ENCODE data around the gene DHX34.
A peak's percentile ranks its signal among the peaks of the same experiment; 100 is the strongest.

DHX34 gene

DNA sequence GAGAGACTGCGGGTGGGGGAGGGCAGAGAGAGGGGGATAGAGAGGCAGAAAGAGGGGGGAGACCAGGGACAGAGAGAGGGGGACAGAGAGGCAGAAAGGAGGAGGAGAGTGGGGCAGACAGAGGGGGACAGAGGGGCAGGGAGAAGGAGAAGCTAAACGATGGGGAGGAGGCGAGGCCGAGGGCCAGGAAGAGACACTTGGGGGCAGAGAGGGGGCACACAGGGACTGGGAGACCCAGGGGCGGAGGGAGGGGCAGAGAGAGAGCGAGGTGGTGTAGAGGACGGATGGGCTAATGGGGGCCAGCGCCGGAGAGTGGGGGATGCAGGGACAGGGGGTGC, 69.5 kb downstream of the DHX34 start:
- DNase-seq = no peak

GRCh38 chr19:47419030-47419783, 70.1 kb downstream of the DHX34 start, which contains the start of gene MEIS3:
TSS of gene MEIS3 (minus strand) at chr19:47419527. CDS start at chr19:47419081, 446 bp downstream.
- DNase-seq = no peak

DNA sequence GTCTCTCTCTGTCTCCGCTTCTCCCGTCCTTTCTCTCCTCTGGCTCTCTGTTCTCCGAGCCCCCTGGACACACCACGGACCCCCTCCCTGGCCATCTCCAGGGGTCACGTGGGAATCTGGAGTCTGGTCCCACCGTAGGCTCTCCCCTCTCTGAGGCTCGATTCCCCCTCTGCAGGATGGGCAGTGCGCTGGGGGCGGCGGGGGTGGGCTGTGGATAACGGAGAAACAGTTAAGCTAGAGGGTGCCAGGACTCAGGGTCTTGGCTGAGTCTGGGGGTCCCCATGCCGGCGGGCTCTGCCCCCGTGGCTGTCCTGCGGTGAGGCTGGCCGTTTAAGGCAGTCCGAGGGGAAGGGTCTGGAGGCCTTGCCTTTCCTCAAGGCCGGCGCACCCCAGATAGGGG, 70.7 kb downstream of the DHX34 start:
- DNase-seq = no peak

DNA sequence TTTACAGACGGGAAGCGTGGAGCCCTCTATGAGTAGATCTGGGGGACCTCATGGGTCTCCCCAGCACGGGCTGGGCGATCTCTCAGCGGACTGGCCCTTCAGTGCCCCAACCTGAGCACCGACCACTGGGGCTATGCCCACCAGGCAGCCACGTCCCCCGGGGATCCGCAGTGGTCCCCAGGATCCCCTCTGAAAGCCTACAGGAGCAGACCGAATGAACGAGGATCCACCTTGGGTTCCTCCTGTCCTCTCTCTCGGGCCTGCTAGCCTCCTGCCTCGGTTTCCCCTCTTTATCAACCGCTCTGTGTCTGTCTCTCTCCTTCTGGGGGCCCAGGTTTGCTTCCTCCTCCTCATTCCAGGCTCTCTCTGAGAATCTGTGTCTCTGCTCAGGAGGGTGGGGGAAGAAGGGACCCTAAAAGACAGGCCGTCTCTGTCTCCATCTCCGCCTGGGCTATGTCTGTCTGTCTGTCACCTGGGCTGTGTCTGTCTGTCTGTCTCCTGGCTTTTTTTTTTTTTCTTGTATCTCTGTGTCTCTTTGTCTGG, 72.2 kb downstream of the DHX34 start:
- no peak for DNase-seq

- no peak for DNase-seq
Observed at GRCh38 chr19:47421844-47422395, 72.8 kb downstream of the DHX34 start.

DNA sequence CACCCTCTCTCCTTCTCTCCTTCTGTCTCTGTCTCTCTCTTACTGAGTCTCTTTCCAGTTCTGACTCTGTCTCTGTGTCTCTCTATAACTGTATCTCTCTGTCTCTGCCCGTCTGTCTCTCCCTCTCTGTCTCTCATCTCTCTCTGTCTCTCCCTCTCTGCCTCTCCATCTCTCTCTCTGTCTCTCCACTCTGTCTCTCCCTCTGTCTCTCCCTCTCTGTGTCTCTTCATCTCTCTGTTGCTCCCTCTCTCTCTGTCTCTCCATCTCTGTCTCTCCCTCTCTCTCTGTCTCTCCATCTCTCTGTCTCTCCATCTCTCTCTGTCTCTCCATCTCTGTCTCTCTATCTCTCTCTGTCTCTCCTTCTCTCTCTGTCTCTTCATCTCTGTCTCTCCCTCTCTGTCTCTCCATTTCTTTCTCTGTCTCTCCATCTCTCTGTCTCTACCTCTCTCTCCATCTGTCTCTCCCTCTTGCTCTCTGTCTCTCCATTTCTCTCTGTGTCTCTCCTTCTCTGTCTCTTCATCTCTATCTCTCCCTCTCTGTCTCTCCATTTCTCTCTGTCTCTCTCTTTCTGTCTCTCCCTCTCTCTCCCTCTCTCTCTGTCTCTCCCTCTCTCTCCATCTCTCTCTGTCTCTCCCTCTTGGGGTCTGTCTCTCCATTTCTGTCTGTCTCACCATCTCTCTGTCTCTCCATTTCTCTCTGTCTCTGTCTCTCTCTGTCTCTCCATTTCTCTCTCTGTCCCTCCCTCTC, 73.5 kb downstream of the DHX34 start:
- no peak for DNase-seq

DNA sequence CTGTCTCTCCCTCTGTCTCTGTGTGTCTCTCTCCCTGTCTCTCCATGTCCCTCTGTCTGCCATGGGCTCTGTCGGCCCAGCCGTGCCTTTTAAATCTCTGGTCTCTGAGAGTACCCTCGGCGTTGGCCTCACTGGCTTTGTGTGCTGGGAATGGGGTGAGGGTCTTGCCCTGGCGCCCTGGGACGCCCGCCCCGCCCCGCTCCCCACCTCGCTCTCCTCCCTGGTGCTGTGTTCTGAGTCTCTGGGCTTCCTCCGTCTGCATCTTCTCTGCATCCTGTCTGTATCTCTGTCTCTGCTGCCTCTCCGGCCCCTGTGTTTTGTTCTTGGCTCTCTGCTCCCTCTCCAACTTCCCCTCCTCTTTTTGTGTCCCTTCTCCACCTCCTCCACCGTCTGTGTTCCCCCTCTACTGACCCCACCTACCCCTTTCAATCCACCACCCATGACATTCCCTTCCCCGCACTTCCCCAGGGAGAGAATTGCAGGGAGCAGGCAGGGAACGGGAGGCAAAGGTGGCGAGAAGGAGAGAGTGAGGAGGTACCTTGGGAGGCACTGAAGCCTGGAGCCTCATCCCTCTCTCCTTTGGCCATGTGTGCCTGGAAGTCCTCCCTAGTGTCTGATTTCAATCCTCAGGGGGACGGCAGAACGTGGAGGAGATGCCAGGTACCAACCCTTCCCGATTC, 74.2 kb downstream of the DHX34 start:
- no peak for DNase-seq

DNA sequence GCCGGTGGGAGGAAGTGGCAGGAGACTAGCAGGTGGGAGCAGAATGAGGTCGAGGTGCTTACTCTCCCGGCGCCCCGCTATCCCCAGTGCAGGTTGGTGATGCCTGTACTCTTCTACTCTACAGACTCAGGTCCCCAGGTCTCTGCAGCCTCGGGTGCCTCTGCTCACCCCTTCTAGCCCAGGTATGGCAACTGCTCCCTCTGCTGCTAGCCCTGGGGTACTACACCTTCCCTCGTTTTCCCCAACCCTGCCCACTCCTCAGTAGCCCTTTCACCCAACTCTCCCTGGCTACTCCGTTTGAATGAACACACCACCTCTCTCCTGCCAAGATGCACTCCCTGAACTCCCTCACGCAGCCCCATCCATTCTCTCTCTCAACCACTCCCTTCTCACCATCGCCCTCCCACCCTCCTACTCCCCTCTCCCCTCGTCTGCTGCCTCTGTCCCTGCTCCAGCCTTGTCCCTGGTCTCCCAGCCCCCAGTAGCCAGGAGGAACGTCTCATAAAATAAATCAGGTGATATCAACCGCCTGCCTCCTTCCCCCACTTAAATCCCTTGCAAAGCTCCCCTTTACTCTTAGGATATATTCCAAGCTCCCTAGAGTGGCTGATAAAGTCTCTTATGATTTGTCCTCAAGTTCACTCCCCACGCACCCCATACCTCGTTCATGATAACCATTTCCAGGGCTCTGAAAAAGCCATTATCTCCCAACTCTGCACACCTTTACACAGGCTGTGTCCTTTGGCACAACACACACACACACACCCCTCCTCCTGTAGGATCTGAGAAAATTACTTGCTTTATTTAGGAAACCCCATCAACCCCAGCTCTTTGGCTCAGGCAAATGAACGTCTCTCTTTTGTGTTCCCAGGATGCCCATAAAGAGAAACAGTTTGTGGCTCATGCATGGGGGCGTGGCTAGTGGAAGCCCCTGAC, 78.4 kb downstream of the DHX34 start:
- DNase-seq = peak; percentile 38

DNA sequence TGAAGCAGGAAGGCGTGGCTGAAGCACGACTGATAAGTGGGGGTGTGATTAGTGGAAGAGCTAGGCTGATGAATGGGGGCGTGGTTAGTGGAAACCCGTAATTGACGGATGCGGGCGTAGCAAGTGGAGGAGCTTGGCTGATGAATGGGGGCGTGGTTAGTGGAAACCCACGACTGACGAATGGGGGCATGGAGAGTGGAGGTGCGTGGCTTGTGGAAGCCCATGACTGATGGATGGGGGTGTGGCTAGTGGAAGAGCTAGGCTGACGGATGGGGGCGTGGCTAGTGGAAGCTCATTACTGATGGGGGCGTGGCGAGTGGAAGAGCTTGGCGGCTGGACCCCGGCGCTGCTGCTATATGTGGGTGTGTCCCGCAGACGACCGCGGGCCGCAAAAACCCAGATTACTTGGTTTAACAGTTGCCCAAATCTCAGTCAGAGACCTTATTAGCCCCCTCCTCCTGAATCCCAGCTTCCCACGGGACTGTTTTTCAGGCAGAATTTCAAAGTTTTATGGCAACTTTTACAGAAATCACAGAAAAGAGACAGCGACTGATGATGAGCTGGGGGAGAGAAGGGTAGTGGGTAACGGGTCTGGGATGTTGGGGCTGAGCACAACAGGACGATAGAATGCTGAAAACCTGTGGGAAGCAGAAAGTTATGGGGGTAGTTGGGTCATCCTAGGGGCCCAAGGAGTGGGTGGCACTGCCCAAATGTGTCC, 79.2 kb downstream of the DHX34 start:
- no peak for DNase-seq

- DNase-seq = no peak
Observed at GRCh38 chr19:47429140-47429793, 80.2 kb downstream of the DHX34 start.

GRCh38 chr19:47430041-47430802, 81.1 kb downstream of the DHX34 start:
- peak; percentile 15 for DNase-seq

GRCh38 chr19:47432091-47432490, 83.0 kb downstream of the DHX34 start:
- DNase-seq = no peak
